ENCODE data around the gene KLHL22.

GRCh38 chr22:20531154-20531403 is 35.5 kb upstream of the KLHL22 start:
- TF ChIP-seq CTCF (conservative IDR thresholded peaks at IDR 0.05 in 1 of 2, IDR thresholded peaks at IDR 0.05 in 1 of 2; ENCODE audit: extremely low read depth in 1 of 2, insufficient read depth in 1 of 2, low read depth in 1 of 2, low read length in 2 of 2) (no peak), EZH2 (IDR thresholded peaks at IDR 0.05; ENCODE audit: borderline replicate concordance, low read length) (no peak)

Data from mammary epithelial cell (primary cell).